Subcutaneous abdominal adipose tissue (tissue), 5 donors: ENCODE data around the gene SBF2.

Experiments used
- H3K27ac ChIP-seq: one replicate; pipeline ENCODE4 v1.7.0; 2013; ENCODE audit warnings: low read depth, mild to moderate bottlenecking, inconsistent platforms, low read length, moderate library complexity
- H3K27me3 ChIP-seq, 5 donors: one replicate each; pipeline ENCODE4 v1.7.0; 2013; ENCODE audit warnings: low read length in 5 of 5, inconsistent platforms in 1 of 5; ENCODE audit not compliant: control insufficient read depth in 5 of 5, insufficient read depth in 4 of 5
- H3K36me3 ChIP-seq, 5 donors: one replicate each; pipeline ENCODE4 v1.7.0; 2013; ENCODE audit warnings: low read length in 5 of 5; ENCODE audit not compliant: control insufficient read depth in 5 of 5, insufficient read depth in 5 of 5
- H3K4me1 ChIP-seq, 5 donors: one replicate each; pipeline ENCODE4 v1.7.0; 2013; ENCODE audit warnings: low read length in 5 of 5, mild to moderate bottlenecking in 3 of 5, moderate library complexity in 1 of 5; ENCODE audit not compliant: control insufficient read depth in 5 of 5, insufficient read depth in 5 of 5
- H3K4me3 ChIP-seq, 5 donors: one replicate each; pipeline ENCODE4 v1.7.0; 2013; ENCODE audit warnings: low read length in 5 of 5, low read depth in 1 of 5
- H3K9ac ChIP-seq, 5 donors: one replicate each; pipeline ENCODE4 v1.7.0; 2013; ENCODE audit warnings: low read length in 5 of 5, mild to moderate bottlenecking in 4 of 5, moderate library complexity in 3 of 5
- H3K9me3 ChIP-seq, 5 donors: one replicate each; pipeline ENCODE4 v1.7.0; 2013; ENCODE audit warnings: low read length in 5 of 5; ENCODE audit not compliant: control insufficient read depth in 5 of 5
- donor health status: healthy.
- donor health status: healthy.
- donor health status: healthy.
- donor health status: healthy.
- donor health status: healthy.

Gene SBF2

DNA sequence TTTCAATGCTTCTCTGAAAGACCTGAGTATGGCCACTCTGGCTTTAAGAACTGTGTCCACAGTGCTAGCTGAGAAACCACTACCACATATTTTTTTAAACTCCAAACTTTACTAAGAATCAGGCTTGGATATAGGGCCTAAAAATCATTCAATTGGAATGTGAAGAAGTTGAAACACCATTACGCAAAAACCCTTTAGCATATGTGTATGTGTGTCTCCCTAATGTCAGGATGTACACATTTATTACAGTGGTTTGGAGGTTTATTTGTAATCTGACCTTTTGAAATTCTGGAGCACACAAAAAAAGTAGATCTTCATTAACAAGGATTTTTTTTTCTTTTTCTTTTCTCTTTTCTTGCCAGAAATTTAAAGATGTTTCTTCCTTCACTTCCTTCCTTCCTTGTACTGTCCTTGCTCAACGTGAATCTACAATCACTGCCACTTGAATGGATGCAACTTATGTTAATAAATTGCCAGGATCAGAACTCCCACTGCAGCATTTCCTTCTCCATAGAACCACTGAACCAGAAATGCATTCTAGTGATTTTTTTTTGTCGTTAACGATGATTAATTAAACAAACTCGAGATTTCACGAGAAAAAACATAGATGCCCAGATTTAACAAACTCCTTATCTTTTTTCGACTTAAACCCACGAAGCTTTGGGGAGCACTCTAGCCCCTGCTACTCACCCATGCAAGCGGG, 7.8 kb upstream of the SBF2 start:
- H3K9ac ChIP-seq = peak overlapping the region in 3 of 5 donors; percentile 82 to 89 (median 87)

DNA sequence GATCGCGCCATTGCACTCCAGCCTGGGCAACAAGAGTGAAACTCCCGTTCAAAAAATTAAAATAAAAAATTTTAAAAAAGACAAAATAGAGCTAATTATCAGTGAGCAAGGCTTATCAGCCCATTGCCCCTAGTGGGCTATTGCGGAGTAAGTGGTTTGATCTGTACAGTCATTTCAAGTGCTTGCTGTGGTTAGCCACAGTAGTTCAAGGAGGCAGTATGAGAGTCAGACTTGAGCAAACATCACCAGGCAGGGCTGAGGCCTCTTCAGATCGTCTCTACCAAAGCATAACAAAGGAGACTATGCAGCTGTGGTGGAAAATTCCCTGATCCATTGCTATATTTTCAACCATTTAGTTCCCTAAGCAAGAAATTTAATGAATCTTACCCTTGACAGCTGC, 4.3 kb upstream of the SBF2 start:
- no peaks in the 10 kb centered on the region for H3K36me3 ChIP-seq
- no peak overlapping the region for H3K27ac ChIP-seq
- no peaks in the 10 kb centered on the region for H3K27me3 ChIP-seq
- H3K4me1 ChIP-seq = peaks cover 0 to 29% (median 19%) of the 10 kb centered on the region in 5 donors
- no peak overlapping the region for H3K9ac ChIP-seq
- no peak overlapping the region for H3K4me3 ChIP-seq
- H3K9me3 ChIP-seq = no peaks in the 10 kb centered on the region

More for the DNA sequence above, 7.8 kb upstream of the SBF2 start:
- Histone ChIP-seq H3K27ac (peak overlapping the region; percentile 94), H3K4me3 (peak overlapping the region in 4 of 5 donors; percentile 80 to 97 (median 93)), H3K36me3 (peaks cover 0 to 10% (median 2%) of the 10 kb centered on the region in 5 donors), H3K27me3 (no peaks in the 10 kb centered on the region), H3K4me1 (peaks cover 2 to 48% (median 32%) of the 10 kb centered on the region in 5 donors), H3K9me3 (no peaks in the 10 kb centered on the region)

- Histone ChIP-seq H3K9me3 (no peaks in the 10 kb centered on the region), H3K27ac (peak overlapping the region; percentile 97), H3K4me3 (peak overlapping the region; percentile 31 to 89 (median 85)), H3K9ac (peak overlapping the region in 2 of 5 donors; percentile 83 to 94), H3K27me3 (no peaks in the 10 kb centered on the region), H3K36me3 (peaks cover 0 to 4% (median 0%) of the 10 kb centered on the region in 5 donors), H3K4me1 (peaks cover 5 to 33% (median 23%) of the 10 kb centered on the region in 5 donors)
Observed at GRCh38 chr11:10295064-10295901, 1.3 kb upstream of the SBF2 start.

- peak overlapping the region; percentile 85 to 94 (median 89) for H3K4me3 ChIP-seq
- peak overlapping the region in 4 of 5 donors; percentile 83 to 94 (median 86) for H3K9ac ChIP-seq
- H3K27ac ChIP-seq = peak overlapping the region; percentile 97
- H3K9me3 ChIP-seq = no peaks in the 10 kb centered on the region
- H3K27me3 ChIP-seq = no peaks in the 10 kb centered on the region
- H3K4me1 ChIP-seq = peaks cover 5 to 38% (median 26%) of the 10 kb centered on the region in 5 donors
- H3K36me3 ChIP-seq = peaks cover 0 to 4% (median 0%) of the 10 kb centered on the region in 5 donors
Observed at GRCh38 chr11:10294290-10294953, 403 bp upstream of the SBF2 start.

DNA sequence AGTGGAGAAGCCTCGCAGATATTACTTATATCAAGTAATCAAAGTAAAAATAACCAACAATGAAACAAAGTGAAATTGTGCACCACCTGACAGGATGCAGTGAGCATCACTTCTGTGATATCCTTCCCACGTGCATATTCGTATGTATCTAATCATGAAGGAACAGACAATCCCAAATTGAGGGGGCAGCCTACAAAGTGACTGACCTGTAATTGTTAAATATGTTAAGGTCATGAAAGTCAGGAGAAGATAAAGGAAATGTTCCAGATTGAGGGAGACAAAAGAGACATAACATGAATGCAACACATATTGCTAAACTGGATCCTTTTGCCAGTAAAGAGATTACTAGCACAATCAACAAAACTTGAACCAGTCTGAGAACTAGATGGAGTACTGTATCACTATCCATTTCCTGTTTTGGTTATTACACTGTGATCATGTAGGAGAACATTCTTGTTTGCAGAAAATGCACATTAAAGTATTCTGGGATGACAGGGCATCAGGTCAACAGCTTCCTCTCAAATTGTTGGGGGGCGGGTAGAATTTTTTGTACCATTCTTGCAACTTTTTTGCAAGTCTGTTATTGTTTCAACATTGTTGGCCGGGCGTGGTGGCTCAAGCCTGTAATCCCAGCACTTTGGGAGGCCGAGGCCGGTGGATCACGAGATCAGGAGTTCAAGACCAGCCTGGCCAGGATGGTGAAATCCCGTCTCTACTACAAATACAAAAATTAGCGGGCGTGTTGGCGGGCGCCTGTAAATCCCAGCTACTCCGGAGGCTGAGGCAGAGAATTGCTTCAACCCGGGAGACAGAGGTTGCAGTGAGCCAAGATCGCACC, 2.0 kb downstream of the SBF2 start:
- Histone ChIP-seq H3K9me3 (no peaks in the 10 kb centered on the region), H3K4me1 (peaks cover 5 to 49% (median 34%) of the 10 kb centered on the region in 5 donors), H3K36me3 (peaks cover 3 to 12% (median 7%) of the 10 kb centered on the region in 5 donors), H3K27ac (peak overlapping the region; percentile 97), H3K4me3 (no peak overlapping the region), H3K9ac (no peak overlapping the region), H3K27me3 (no peaks in the 10 kb centered on the region)

DNA sequence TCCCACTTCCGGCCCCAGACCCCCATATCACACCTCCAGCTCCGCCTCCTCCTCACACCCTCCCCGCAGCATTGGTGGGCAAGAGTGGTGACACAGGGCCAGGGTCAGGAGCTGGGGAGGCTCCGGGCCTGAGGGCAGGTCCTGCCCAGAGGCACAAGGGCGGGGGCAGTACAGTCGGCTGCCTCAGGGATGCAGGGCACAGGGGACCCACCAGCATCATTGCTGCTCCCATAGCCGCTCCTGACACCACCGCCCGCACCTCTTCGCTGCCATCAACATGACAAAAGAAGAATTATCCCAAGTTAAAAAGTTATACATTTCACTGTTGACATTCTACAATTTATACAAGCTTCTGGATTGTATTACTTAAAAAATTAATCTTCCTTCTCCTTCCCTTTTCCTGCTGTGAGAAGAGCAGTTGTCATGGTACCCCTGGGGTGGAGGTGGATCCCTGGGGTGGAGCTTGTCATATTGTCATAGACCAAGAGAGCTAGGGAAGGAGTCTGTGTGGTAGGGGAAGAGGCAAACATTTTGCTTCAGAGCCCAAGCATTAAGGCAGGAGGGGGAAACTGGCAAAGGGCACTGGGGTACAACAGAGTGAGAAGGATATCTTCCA, 4.1 kb downstream of the SBF2 start:
- H3K27ac ChIP-seq = no peak overlapping the region

GRCh38 chr11:10288881-10289764, 4.9 kb downstream of the SBF2 start:
- H3K27ac ChIP-seq = no peak overlapping the region
- no peaks in the 10 kb centered on the region for H3K27me3 ChIP-seq
- no peaks in the 10 kb centered on the region for H3K9me3 ChIP-seq
- peaks cover 5 to 53% (median 39%) of the 10 kb centered on the region in 5 donors for H3K4me1 ChIP-seq
- no peak overlapping the region for H3K4me3 ChIP-seq
- peak overlapping the region in 1 of 5 donors; percentile 52 for H3K9ac ChIP-seq
- peaks cover 3 to 12% (median 7%) of the 10 kb centered on the region in 5 donors for H3K36me3 ChIP-seq

More for the DNA sequence above, 4.1 kb downstream of the SBF2 start:
- Histone ChIP-seq H3K9me3 (no peaks in the 10 kb centered on the region), H3K9ac (peak overlapping the region in 1 of 5 donors; percentile 52), H3K4me3 (no peak overlapping the region), H3K27me3 (no peaks in the 10 kb centered on the region), H3K36me3 (peaks cover 3 to 12% (median 7%) of the 10 kb centered on the region in 5 donors), H3K4me1 (peaks cover 5 to 55% (median 38%) of the 10 kb centered on the region in 5 donors)

- peaks cover 3 to 12% (median 7%) of the 10 kb centered on the region in 5 donors for H3K36me3 ChIP-seq
- no peaks in the 10 kb centered on the region for H3K9me3 ChIP-seq
- H3K4me3 ChIP-seq = no peak overlapping the region
- peaks cover 5 to 50% (median 39%) of the 10 kb centered on the region in 5 donors for H3K4me1 ChIP-seq
- H3K27me3 ChIP-seq = no peaks in the 10 kb centered on the region
- no peak overlapping the region for H3K9ac ChIP-seq
- H3K27ac ChIP-seq = no peak overlapping the region
Observed at GRCh38 chr11:10287766-10288715, 6.0 kb downstream of the SBF2 start.
